Left renal cortex interstitium (tissue), 4 donors: ENCODE measurements around the gene DTWD2. TPM values are rescaled to one million over a fixed set of nuclear protein-coding genes. Genes with fewer than 3 reads are reported as not detected.
"Not testable (repeated sequence)": the region's sequence is repeated elsewhere in the genome, so short reads cannot be mapped to it uniquely, and the experiment has no call there.

Source experiments
- DNase-seq, 4 donors: peaks; one replicate each; pipeline ENCODE4 v3.0.0-alpha.2; 2013; ENCODE audit warnings: low read depth in 4 of 4, low spot score in 2 of 4, missing footprints in 1 of 4
- polyA plus RNA-seq, 4 donors: library from polyadenylated mRNA; unstranded; fragments of 120-200 nt; gene quantifications; one replicate each; pipeline ENCODE4 v1.2.1, GENCODE V29; 2013; ENCODE audit not compliant: insufficient read length in 4 of 4

Gene DTWD2
- polyA plus RNA-seq, 4 donors, result 13.2 to 16.2 (median 14.2) TPM

- DNase-seq, result not testable (repeated sequence)
Observed at GRCh38 chr5:118998861-118999260, 10.5 kb upstream of the DTWD2 start.

- DNase-seq, result no peak
Observed at GRCh38 chr5:118996098-118996497, 7.8 kb upstream of the DTWD2 start.

- no peak for DNase-seq
Observed at GRCh38 chr5:118994595-118994994, 6.2 kb upstream of the DTWD2 start.

- DNase-seq, result not testable (repeated sequence)
Observed at GRCh38 chr5:118993118-118993517, 4.8 kb upstream of the DTWD2 start.

GRCh38 chr5:118992055-118992454 lies 3.7 kb upstream of the DTWD2 start:
- not testable (repeated sequence) for DNase-seq

- DNase-seq, result no peak
Observed at GRCh38 chr5:118990582-118990981, 2.2 kb upstream of the DTWD2 start.

GRCh38 chr5:118989816-118990215 lies 1.5 kb upstream of the DTWD2 start:
- no peak for DNase-seq

- no peak for DNase-seq
Observed at GRCh38 chr5:118988866-118989180, 476 bp upstream of the DTWD2 start.

GRCh38 chr5:118984602-118985001 lies 3.7 kb downstream of the DTWD2 start:
- DNase-seq, result no peak

GRCh38 chr5:118981783-118982182 lies 6.6 kb downstream of the DTWD2 start:
- DNase-seq, result no peak

- DNase-seq, result no peak
Observed at GRCh38 chr5:118980438-118980837, 7.9 kb downstream of the DTWD2 start.

GRCh38 chr5:118980017-118980416 lies 8.3 kb downstream of the DTWD2 start:
- DNase-seq, result no peak

GRCh38 chr5:118973779-118974445 lies 14.4 kb downstream of the DTWD2 start:
- not testable (repeated sequence) for DNase-seq

GRCh38 chr5:118968925-118969375 lies 19.4 kb downstream of the DTWD2 start:
- no peak for DNase-seq

GRCh38 chr5:118968406-118968911 lies 19.9 kb downstream of the DTWD2 start:
- no peak for DNase-seq

GRCh38 chr5:118967059-118967508 lies 21.3 kb downstream of the DTWD2 start:
- DNase-seq, result no peak

GRCh38 chr5:118965890-118966289 lies 22.5 kb downstream of the DTWD2 start:
- DNase-seq, result no peak

GRCh38 chr5:118964970-118965369 lies 23.4 kb downstream of the DTWD2 start:
- DNase-seq, result not testable (repeated sequence)

GRCh38 chr5:118964388-118964787 lies 24.0 kb downstream of the DTWD2 start:
- not testable (repeated sequence) for DNase-seq

- no peak for DNase-seq
Observed at GRCh38 chr5:118963169-118963568, 25.2 kb downstream of the DTWD2 start.

- DNase-seq, result no peak
Observed at GRCh38 chr5:118960557-118960956, 27.8 kb downstream of the DTWD2 start.

GRCh38 chr5:118956727-118957126 lies 31.6 kb downstream of the DTWD2 start:
- no peak for DNase-seq

GRCh38 chr5:118953652-118954005 lies 34.7 kb downstream of the DTWD2 start:
- no peak for DNase-seq
